ENCODE measurements around the gene PLAC1. TPM values are rescaled to one million over a fixed set of nuclear protein-coding genes. Genes with fewer than 3 reads are reported as not detected.

The PLAC1 gene
- total and polyA plus RNA-seq, 2 experiments from 2014 or later = 0.93 to 2.9 TPM

GRCh38 chrX:134558133-134558532, 100.1 kb downstream of the PLAC1 start:
- no peaks in the 10 kb centered on the region for H3K27me3 ChIP-seq
- H3K4me1 ChIP-seq (ENCODE audit: insufficient read depth) = no peaks in the 10 kb centered on the region
- H3K4me3 ChIP-seq = no peak overlapping the region
- no peak overlapping the region for H3K4me2 ChIP-seq
- no peak for DNase-seq (ENCODE audit: low spot score)
- TF ChIP-seq EZH2 (IDR thresholded peaks at IDR 0.05; ENCODE audit: borderline replicate concordance) (no peak), EZH2phosphoT487 (IDR thresholded peaks at IDR 0.05; ENCODE audit: low read depth, severe bottlenecking, unreplicated experiment) (no peak), CTCF (IDR thresholded peaks at IDR 0.05; ENCODE audit: poor library complexity) (no peak)
- no peaks in the 10 kb centered on the region for H3K79me2 ChIP-seq
- 73% methylated on average over 4 of the region's 4 CpGs for WGBS (ENCODE audit: low lambda C conversion rate, missing lambda C conversion rate)
- no peak overlapping the region for H3K27ac ChIP-seq
- no peaks in the 10 kb centered on the region for H3K36me3 ChIP-seq (replicated peaks; ENCODE audit: insufficient read depth, low read depth)
- no peaks in the 10 kb centered on the region for H3K9me3 ChIP-seq (ENCODE audit: low read depth)
- no peaks in the 10 kb centered on the region for H3K9me2 ChIP-seq (replicated peaks; ENCODE audit: insufficient read depth)
- no peak overlapping the region for H2AFZ ChIP-seq
- H4K20me1 ChIP-seq (ENCODE audit: insufficient read depth, poor library complexity, severe bottlenecking) = no peaks in the 10 kb centered on the region

- H3K27ac ChIP-seq = no peak overlapping the region
- no peaks in the 10 kb centered on the region for H3K27me3 ChIP-seq
- no peaks in the 10 kb centered on the region for H3K9me2 ChIP-seq (replicated peaks; ENCODE audit: insufficient read depth)
- H3K36me3 ChIP-seq (replicated peaks; ENCODE audit: insufficient read depth, low read depth) = no peaks in the 10 kb centered on the region
- H3K4me1 ChIP-seq (ENCODE audit: insufficient read depth) = no peaks in the 10 kb centered on the region
- WGBS (ENCODE audit: low lambda C conversion rate, missing lambda C conversion rate) = 78% methylated on average over 8 of the region's 8 CpGs
- TF ChIP-seq EZH2phosphoT487 (IDR thresholded peaks at IDR 0.05; ENCODE audit: low read depth, severe bottlenecking, unreplicated experiment) (no peak), CTCF (IDR thresholded peaks at IDR 0.05; ENCODE audit: poor library complexity) (no peak), EZH2 (IDR thresholded peaks at IDR 0.05; ENCODE audit: borderline replicate concordance) (no peak)
- no peaks in the 10 kb centered on the region for H3K9me3 ChIP-seq (ENCODE audit: low read depth)
- H4K20me1 ChIP-seq (ENCODE audit: insufficient read depth, poor library complexity, severe bottlenecking) = no peaks in the 10 kb centered on the region
- H3K79me2 ChIP-seq = no peaks in the 10 kb centered on the region
- no peak overlapping the region for H3K4me3 ChIP-seq
- H3K4me2 ChIP-seq = no peak overlapping the region
- DNase-seq (ENCODE audit: low spot score) = no peak
- no peak overlapping the region for H2AFZ ChIP-seq
These were observed 104.0 kb downstream of the PLAC1 start for GRCh38 chrX:134554291-134554690.

- H3K9me2 ChIP-seq (replicated peaks; ENCODE audit: insufficient read depth) = no peaks in the 10 kb centered on the region
- 86% methylated on average over 5 of the region's 5 CpGs for WGBS (ENCODE audit: low lambda C conversion rate, missing lambda C conversion rate)
These were observed 105.9 kb downstream of the PLAC1 start for GRCh38 chrX:134552351-134552750.

More at GRCh38 chrX:134552351-134552750, 105.9 kb downstream of the PLAC1 start:
- no peak for DNase-seq (ENCODE audit: low spot score)
- H3K9me3 ChIP-seq (ENCODE audit: low read depth) = no peaks in the 10 kb centered on the region
- H3K36me3 ChIP-seq (replicated peaks; ENCODE audit: insufficient read depth, low read depth) = no peaks in the 10 kb centered on the region
- peak overlapping the region; percentile 87 for H3K4me2 ChIP-seq
- no peak for TF ChIP-seq CTCF (IDR thresholded peaks at IDR 0.05; ENCODE audit: poor library complexity)
- no peak for TF ChIP-seq EZH2phosphoT487 (IDR thresholded peaks at IDR 0.05; ENCODE audit: low read depth, severe bottlenecking, unreplicated experiment)
- TF ChIP-seq EZH2 (IDR thresholded peaks at IDR 0.05; ENCODE audit: borderline replicate concordance) = no peak
- no peaks in the 10 kb centered on the region for H3K4me1 ChIP-seq (ENCODE audit: insufficient read depth)
- H4K20me1 ChIP-seq (ENCODE audit: insufficient read depth, poor library complexity, severe bottlenecking) = no peaks in the 10 kb centered on the region
- H3K79me2 ChIP-seq = peaks cover 12% of the 10 kb centered on the region
- H2AFZ ChIP-seq = no peak overlapping the region
- H3K27ac ChIP-seq = peak overlapping the region; percentile 63
- no peaks in the 10 kb centered on the region for H3K27me3 ChIP-seq
- no peak overlapping the region for H3K4me3 ChIP-seq
